Peyer's patch (tissue), 4 donors: ENCODE data around the gene TMEM143.

ENCODE experiments used
- POLR2A ChIP-seq, 2 donors: fragments of 450-650 bp; IDR thresholded peaks; one replicate each; pipeline ENCODE4 v1.5.1; 2017; ENCODE audit warnings: antibody characterized with exemption in 2 of 2, mild to moderate bottlenecking in 2 of 2, moderate library complexity in 2 of 2
- TF ChIP-seq, protein P1 (sequence below), 6 experiments: fragments of 450-650 bp in 4 of 6; fragments of 200-600 bp in 2 of 6; sonication (generic) in 1 of 6; IDR thresholded peaks; one replicate each; pipeline ENCODE4 v1.5.1; 2017 to 2019; ENCODE audit warnings: antibody characterized with exemption in 6 of 6, mild to moderate bottlenecking in 3 of 6, moderate library complexity in 1 of 6

DNA sequence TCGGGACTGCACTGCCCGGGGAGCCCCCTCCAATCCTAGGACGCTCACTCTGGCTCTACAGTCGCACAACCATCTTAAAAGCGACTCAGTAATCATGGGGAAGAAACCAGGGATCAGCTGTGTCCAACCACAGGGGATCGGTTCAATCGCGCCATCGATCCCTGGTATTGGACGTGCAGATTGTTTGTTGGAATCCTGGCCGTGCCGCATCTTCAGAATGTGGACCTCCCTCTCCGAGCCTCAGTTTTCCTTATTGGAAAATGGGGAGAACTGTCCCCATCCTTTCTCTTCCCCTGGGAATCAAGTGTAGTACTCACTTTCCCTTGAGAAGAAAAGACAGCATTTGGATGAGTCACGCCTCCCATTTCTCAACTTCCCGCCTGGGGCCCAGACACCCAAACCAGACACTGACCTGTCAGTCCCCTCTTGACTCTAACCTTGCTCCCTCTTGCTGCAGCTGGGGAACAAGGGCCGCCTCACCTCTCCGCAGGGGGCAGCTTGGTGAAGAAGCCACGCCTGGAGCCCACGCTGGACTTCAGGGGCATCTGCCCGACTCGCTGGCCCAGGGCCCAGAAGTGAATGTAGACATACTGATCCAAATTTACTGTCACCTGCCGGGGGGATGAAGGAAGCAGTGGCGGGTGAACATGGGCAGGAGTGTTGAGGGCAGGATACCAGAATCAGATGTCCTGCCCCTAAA, 20.7 kb downstream of the TMEM143 start:
- TF ChIP-seq, protein P1, sequence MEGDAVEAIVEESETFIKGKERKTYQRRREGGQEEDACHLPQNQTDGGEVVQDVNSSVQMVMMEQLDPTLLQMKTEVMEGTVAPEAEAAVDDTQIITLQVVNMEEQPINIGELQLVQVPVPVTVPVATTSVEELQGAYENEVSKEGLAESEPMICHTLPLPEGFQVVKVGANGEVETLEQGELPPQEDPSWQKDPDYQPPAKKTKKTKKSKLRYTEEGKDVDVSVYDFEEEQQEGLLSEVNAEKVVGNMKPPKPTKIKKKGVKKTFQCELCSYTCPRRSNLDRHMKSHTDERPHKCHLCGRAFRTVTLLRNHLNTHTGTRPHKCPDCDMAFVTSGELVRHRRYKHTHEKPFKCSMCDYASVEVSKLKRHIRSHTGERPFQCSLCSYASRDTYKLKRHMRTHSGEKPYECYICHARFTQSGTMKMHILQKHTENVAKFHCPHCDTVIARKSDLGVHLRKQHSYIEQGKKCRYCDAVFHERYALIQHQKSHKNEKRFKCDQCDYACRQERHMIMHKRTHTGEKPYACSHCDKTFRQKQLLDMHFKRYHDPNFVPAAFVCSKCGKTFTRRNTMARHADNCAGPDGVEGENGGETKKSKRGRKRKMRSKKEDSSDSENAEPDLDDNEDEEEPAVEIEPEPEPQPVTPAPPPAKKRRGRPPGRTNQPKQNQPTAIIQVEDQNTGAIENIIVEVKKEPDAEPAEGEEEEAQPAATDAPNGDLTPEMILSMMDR (IDR thresholded peaks at IDR 0.05) = no peak
- TF ChIP-seq POLR2A (IDR thresholded peaks at IDR 0.05) = no peak
